CD14-positive monocyte (primary cell): ENCODE results near the gene PRKACG. TPM values are rescaled to one million over a fixed set of nuclear protein-coding genes. Genes with fewer than 3 reads are reported as not detected.

Experiments used
- DNase-seq, 3 donors: peaks; one replicate each; pipeline ENCODE4 v3.0.0-alpha.2; 2011 to 2022
- H2AFZ ChIP-seq: 2 replicates; pipeline ENCODE4 v1.6.0; 2012; ENCODE audit warnings: mild to moderate bottlenecking, low read depth, low read length, inconsistent platforms; ENCODE audit not compliant: insufficient read depth, poor library complexity, severe bottlenecking
- H3K27ac ChIP-seq, 2 donors: 1 replicate in 1 of 2; 2 replicates in 1 of 2; pipeline ENCODE4 v1.5.1; 2012 to 2013; ENCODE audit warnings: low read length in 2 of 2, control low read depth in 1 of 2, inconsistent platforms in 1 of 2, low read depth in 1 of 2, mild to moderate bottlenecking in 1 of 2
- H3K27me3 ChIP-seq, 2 donors: one replicate each; pipeline versions ENCODE4 v1.6.0 to v1.6.1; 2011 to 2013; ENCODE audit warnings: low read length in 2 of 2; ENCODE audit not compliant: control insufficient read depth in 2 of 2, insufficient read depth in 2 of 2
- H3K36me3 ChIP-seq, 2 donors: replicated peaks in 1 of 2; 1 replicate in 1 of 2; 2 replicates in 1 of 2; pipeline versions ENCODE4 v1.5.1 to v1.6.1; 2012 to 2013; ENCODE audit warnings: low read length in 2 of 2, control low read depth in 1 of 2, inconsistent platforms in 1 of 2, mild to moderate bottlenecking in 1 of 2; ENCODE audit not compliant: insufficient read depth in 2 of 2, control insufficient read depth in 1 of 2
- H3K4me1 ChIP-seq, 2 donors: 1 replicate in 1 of 2; 2 replicates in 1 of 2; pipeline versions ENCODE4 v1.5.1 to v1.6.1; 2012 to 2013; ENCODE audit warnings: low read length in 2 of 2, control low read depth in 1 of 2, inconsistent platforms in 1 of 2, mild to moderate bottlenecking in 1 of 2, moderate library complexity in 1 of 2; ENCODE audit not compliant: insufficient read depth in 2 of 2, control insufficient read depth in 1 of 2
- H3K4me2 ChIP-seq: replicated peaks from 2 replicates; pipeline ENCODE3; 2012; ENCODE audit warnings: low read length, moderate library complexity, mild to moderate bottlenecking; ENCODE audit not compliant: poor library complexity, severe bottlenecking; ENCODE audit errors: extremely low read depth
- H3K4me3 ChIP-seq, 3 experiments: fragments of 200-600 bp in 1 of 3; sonication (generic) in 1 of 3; replicated peaks in 1 of 3; 1 replicate in 2 of 3; 2 replicates in 1 of 3; pipeline ENCODE4 v1.5.1; 2011 to 2013; ENCODE audit warnings: low read length in 3 of 3, mild to moderate bottlenecking in 3 of 3, control low read depth in 2 of 3, low read depth in 2 of 3, inconsistent platforms in 1 of 3, moderate library complexity in 1 of 3
- H3K79me2 ChIP-seq: 2 replicates; pipeline ENCODE4 v1.6.0; 2012; ENCODE audit warnings: mild to moderate bottlenecking, control low read depth, inconsistent platforms, low read length, moderate library complexity; ENCODE audit not compliant: insufficient read depth
- H3K9ac ChIP-seq: 2 replicates; pipeline ENCODE4 v1.6.0; 2017; ENCODE audit warnings: low read length, mild to moderate bottlenecking; ENCODE audit not compliant: insufficient read depth, poor library complexity, severe bottlenecking
- H3K9me3 ChIP-seq, 2 donors: replicated peaks in 1 of 2; 1 replicate in 1 of 2; 2 replicates in 1 of 2; pipeline versions ENCODE4 v1.5.1 to v1.6.1; 2012 to 2013; ENCODE audit warnings: low read length in 2 of 2, control low read depth in 1 of 2; ENCODE audit not compliant: control insufficient read depth in 1 of 2, insufficient read depth in 1 of 2
- H4K20me1 ChIP-seq: 2 replicates; pipeline ENCODE4 v1.6.0; 2012; ENCODE audit warnings: mild to moderate bottlenecking, low read length, control low read depth, moderate library complexity; ENCODE audit not compliant: insufficient read depth
- H3K27ac Mint-ChIP-seq, 7 donors: one replicate each; pipeline ENCODE4 v1.8.0; 2020; ENCODE audit warnings: mild to moderate bottlenecking in 7 of 7, mixed read lengths in 7 of 7, moderate library complexity in 6 of 7, inconsistent platforms in 2 of 7
- H3K27me3 Mint-ChIP-seq, 3 donors: one replicate each; pipeline ENCODE4 v1.8.0; 2021 to 2022; ENCODE audit warnings: low read depth in 3 of 3, mild to moderate bottlenecking in 3 of 3, mixed read lengths in 3 of 3, moderate library complexity in 3 of 3, inconsistent platforms in 1 of 3
- H3K36me3 Mint-ChIP-seq, 2 donors: one replicate each; pipeline ENCODE4 v1.8.0; 2020; ENCODE audit warnings: mixed read lengths in 2 of 2, inconsistent platforms in 1 of 2, mild to moderate bottlenecking in 1 of 2
- H3K4me1 Mint-ChIP-seq: one replicate; pipeline ENCODE4 v1.8.0; 2020; ENCODE audit warnings: mild to moderate bottlenecking, mixed read lengths
- H3K4me3 Mint-ChIP-seq, 2 donors: one replicate each; pipeline ENCODE4 v1.8.0; 2020; ENCODE audit warnings: mild to moderate bottlenecking in 2 of 2, mixed read lengths in 2 of 2, moderate library complexity in 1 of 2
- H3K9me3 Mint-ChIP-seq, 7 donors: one replicate each; pipeline ENCODE4 v1.8.0; 2020 to 2022; ENCODE audit warnings: mixed read lengths in 7 of 7, mild to moderate bottlenecking in 6 of 7, moderate library complexity in 6 of 7, inconsistent platforms in 2 of 7
- CTCF ChIP-seq: fragments of 200-600 bp; IDR thresholded peaks from one replicate; pipeline ENCODE4 v1.8.0; 2022; ENCODE audit warnings: antibody characterized with exemption, mild to moderate bottlenecking
- WGBS: methylation state at CpG from one replicate; pipeline ENCODE4 v1.1.5; 2013; ENCODE audit warnings: missing lambda C conversion rate; ENCODE audit not compliant: insufficient coverage; 5-methylcytosine and 5-hydroxymethylcytosine counted together
- intact Hi-C, 2 donors: fragments of 100-400 bp; cut with micrococcal nuclease; formaldehyde crosslinking; loops; one replicate each; pipeline versions ENCODE4 v1.15.0 to v1.15.1; 2023
- polyA plus RNA-seq, 3 donors: library from polyadenylated mRNA; depleted of rRNA in 1 of 3; unstranded in 2 of 3; stranded (reverse) in 1 of 3; fragments of 300-500 nt in 2 of 3; fragments of >200 nt in 1 of 3; fragmentation: Illumina TruSeq in 2 of 3; gene quantifications; 1 replicate in 2 of 3; 2 replicates in 1 of 3; pipeline ENCODE4 v1.2.3, GENCODE V29; 2012 to 2021

Gene PRKACG
- polyA plus RNA-seq, 3 donors = not detected

GRCh38 chr9:69049094-69049493 is 35.2 kb upstream of the PRKACG start:
- H3K27ac ChIP-seq = no peak overlapping the region
- H3K4me1 ChIP-seq = no peaks in the 10 kb centered on the region
- no peaks in the 10 kb centered on the region for H4K20me1 ChIP-seq
- Mint-ChIP-seq H3K4me3 (no peak overlapping the region), H3K27ac (no peak overlapping the region), H3K4me1 (peaks cover 7% of the 10 kb centered on the region), H3K9me3 (peaks cover 0 to 1% (median 0%) of the 10 kb centered on the region in 7 donors), H3K27me3 (peaks cover 0 to 6% (median 2%) of the 10 kb centered on the region in 3 donors), H3K36me3 (peaks cover 42 to 48% of the 10 kb centered on the region in 2 donors)
- H3K9me3 ChIP-seq = no peaks in the 10 kb centered on the region
- no peak overlapping the region for H3K9ac ChIP-seq
- H3K4me2 ChIP-seq = no peak overlapping the region
- H3K36me3 ChIP-seq = peaks cover 24 to 49% of the 10 kb centered on the region in 2 donors
- H3K27me3 ChIP-seq = no peaks in the 10 kb centered on the region
- H3K79me2 ChIP-seq = peaks cover 6% of the 10 kb centered on the region
- 100% methylated on average over 6 of the region's 6 CpGs for WGBS
- H2AFZ ChIP-seq = no peak overlapping the region
- no peak for TF ChIP-seq CTCF
- intact Hi-C loops = no loop called here
- H3K4me3 ChIP-seq = no peak overlapping the region
- DNase-seq = no peak

- H3K4me1 ChIP-seq = no peaks in the 10 kb centered on the region
- no peak overlapping the region for H3K9ac ChIP-seq
- peaks cover 14% of the 10 kb centered on the region for H3K79me2 ChIP-seq
- Mint-ChIP-seq H3K36me3 (peaks cover 41 to 45% of the 10 kb centered on the region in 2 donors), H3K9me3 (peaks cover 0 to 1% (median 0%) of the 10 kb centered on the region in 7 donors), H3K4me1 (peaks cover 7% of the 10 kb centered on the region), H3K27ac (peak overlapping the region in 3 of 7 donors; percentile 13 to 31 (median 21)), H3K4me3 (no peak overlapping the region), H3K27me3 (peaks cover 0 to 6% (median 2%) of the 10 kb centered on the region in 3 donors)
- no peak overlapping the region for H3K27ac ChIP-seq
- no peak overlapping the region for H2AFZ ChIP-seq
- H4K20me1 ChIP-seq = no peaks in the 10 kb centered on the region
- H3K27me3 ChIP-seq = no peaks in the 10 kb centered on the region
- no peak overlapping the region for H3K4me2 ChIP-seq
- H3K4me3 ChIP-seq = no peak overlapping the region
- H3K36me3 ChIP-seq = peaks cover 24 to 45% of the 10 kb centered on the region in 2 donors
- intact Hi-C loops = no loop called here
- WGBS = 12% methylated on average over 4 of the region's 4 CpGs
- H3K9me3 ChIP-seq = no peaks in the 10 kb centered on the region
- TF ChIP-seq CTCF = no peak
- no peak for DNase-seq
These were observed 33.5 kb upstream of the PRKACG start for GRCh38 chr9:69047371-69047770.
